CD14-positive monocyte (primary cell): ENCODE data around the gene SLC37A1. TPM values are rescaled to one million over a fixed set of nuclear protein-coding genes. Genes with fewer than 3 reads are reported as not detected.

Experiments
- DNase-seq, 3 donors: peaks; one replicate each; pipeline ENCODE4 v3.0.0-alpha.2; 2011 to 2022
- H2AFZ ChIP-seq: 2 replicates; pipeline ENCODE4 v1.6.0; 2012; ENCODE audit warnings: mild to moderate bottlenecking, low read depth, low read length, inconsistent platforms; ENCODE audit not compliant: insufficient read depth, poor library complexity, severe bottlenecking
- H3K27ac ChIP-seq, 2 donors: 1 replicate in 1 of 2; 2 replicates in 1 of 2; pipeline ENCODE4 v1.5.1; 2012 to 2013; ENCODE audit warnings: low read length in 2 of 2, control low read depth in 1 of 2, inconsistent platforms in 1 of 2, low read depth in 1 of 2, mild to moderate bottlenecking in 1 of 2
- H3K27me3 ChIP-seq, 2 donors: one replicate each; pipeline versions ENCODE4 v1.6.0 to v1.6.1; 2011 to 2013; ENCODE audit warnings: low read length in 2 of 2; ENCODE audit not compliant: control insufficient read depth in 2 of 2, insufficient read depth in 2 of 2
- H3K36me3 ChIP-seq, 2 donors: replicated peaks in 1 of 2; 1 replicate in 1 of 2; 2 replicates in 1 of 2; pipeline versions ENCODE4 v1.5.1 to v1.6.1; 2012 to 2013; ENCODE audit warnings: low read length in 2 of 2, control low read depth in 1 of 2, inconsistent platforms in 1 of 2, mild to moderate bottlenecking in 1 of 2; ENCODE audit not compliant: insufficient read depth in 2 of 2, control insufficient read depth in 1 of 2
- H3K4me1 ChIP-seq, 2 donors: 1 replicate in 1 of 2; 2 replicates in 1 of 2; pipeline versions ENCODE4 v1.5.1 to v1.6.1; 2012 to 2013; ENCODE audit warnings: low read length in 2 of 2, control low read depth in 1 of 2, inconsistent platforms in 1 of 2, mild to moderate bottlenecking in 1 of 2, moderate library complexity in 1 of 2; ENCODE audit not compliant: insufficient read depth in 2 of 2, control insufficient read depth in 1 of 2
- H3K4me2 ChIP-seq: replicated peaks from 2 replicates; pipeline ENCODE3; 2012; ENCODE audit warnings: low read length, moderate library complexity, mild to moderate bottlenecking; ENCODE audit not compliant: poor library complexity, severe bottlenecking; ENCODE audit errors: extremely low read depth
- H3K4me3 ChIP-seq, 3 experiments: fragments of 200-600 bp in 1 of 3; sonication (generic) in 1 of 3; replicated peaks in 1 of 3; 1 replicate in 2 of 3; 2 replicates in 1 of 3; pipeline ENCODE4 v1.5.1; 2011 to 2013; ENCODE audit warnings: low read length in 3 of 3, mild to moderate bottlenecking in 3 of 3, control low read depth in 2 of 3, low read depth in 2 of 3, inconsistent platforms in 1 of 3, moderate library complexity in 1 of 3
- H3K79me2 ChIP-seq: 2 replicates; pipeline ENCODE4 v1.6.0; 2012; ENCODE audit warnings: mild to moderate bottlenecking, control low read depth, inconsistent platforms, low read length, moderate library complexity; ENCODE audit not compliant: insufficient read depth
- H3K9ac ChIP-seq: 2 replicates; pipeline ENCODE4 v1.6.0; 2017; ENCODE audit warnings: low read length, mild to moderate bottlenecking; ENCODE audit not compliant: insufficient read depth, poor library complexity, severe bottlenecking
- H3K9me3 ChIP-seq, 2 donors: replicated peaks in 1 of 2; 1 replicate in 1 of 2; 2 replicates in 1 of 2; pipeline versions ENCODE4 v1.5.1 to v1.6.1; 2012 to 2013; ENCODE audit warnings: low read length in 2 of 2, control low read depth in 1 of 2; ENCODE audit not compliant: control insufficient read depth in 1 of 2, insufficient read depth in 1 of 2
- H4K20me1 ChIP-seq: 2 replicates; pipeline ENCODE4 v1.6.0; 2012; ENCODE audit warnings: mild to moderate bottlenecking, low read length, control low read depth, moderate library complexity; ENCODE audit not compliant: insufficient read depth
- H3K27ac Mint-ChIP-seq, 7 donors: one replicate each; pipeline ENCODE4 v1.8.0; 2020; ENCODE audit warnings: mild to moderate bottlenecking in 7 of 7, mixed read lengths in 7 of 7, moderate library complexity in 6 of 7, inconsistent platforms in 2 of 7
- H3K27me3 Mint-ChIP-seq, 3 donors: one replicate each; pipeline ENCODE4 v1.8.0; 2021 to 2022; ENCODE audit warnings: low read depth in 3 of 3, mild to moderate bottlenecking in 3 of 3, mixed read lengths in 3 of 3, moderate library complexity in 3 of 3, inconsistent platforms in 1 of 3
- H3K36me3 Mint-ChIP-seq, 2 donors: one replicate each; pipeline ENCODE4 v1.8.0; 2020; ENCODE audit warnings: mixed read lengths in 2 of 2, inconsistent platforms in 1 of 2, mild to moderate bottlenecking in 1 of 2
- H3K4me1 Mint-ChIP-seq: one replicate; pipeline ENCODE4 v1.8.0; 2020; ENCODE audit warnings: mild to moderate bottlenecking, mixed read lengths
- H3K4me3 Mint-ChIP-seq, 2 donors: one replicate each; pipeline ENCODE4 v1.8.0; 2020; ENCODE audit warnings: mild to moderate bottlenecking in 2 of 2, mixed read lengths in 2 of 2, moderate library complexity in 1 of 2
- H3K9me3 Mint-ChIP-seq, 7 donors: one replicate each; pipeline ENCODE4 v1.8.0; 2020 to 2022; ENCODE audit warnings: mixed read lengths in 7 of 7, mild to moderate bottlenecking in 6 of 7, moderate library complexity in 6 of 7, inconsistent platforms in 2 of 7
- WGBS: methylation state at CpG from one replicate; pipeline ENCODE4 v1.1.5; 2013; ENCODE audit warnings: missing lambda C conversion rate; ENCODE audit not compliant: insufficient coverage; 5-methylcytosine and 5-hydroxymethylcytosine counted together
- intact Hi-C, 2 donors: fragments of 100-400 bp; cut with micrococcal nuclease; formaldehyde crosslinking; loops; one replicate each; pipeline versions ENCODE4 v1.15.0 to v1.15.1; 2023
- polyA plus RNA-seq, 3 donors: library from polyadenylated mRNA; depleted of rRNA in 1 of 3; unstranded in 2 of 3; stranded (reverse) in 1 of 3; fragments of 300-500 nt in 2 of 3; fragments of >200 nt in 1 of 3; fragmentation: Illumina TruSeq in 2 of 3; gene quantifications; 1 replicate in 2 of 3; 2 replicates in 1 of 3; pipeline ENCODE4 v1.2.3, GENCODE V29; 2012 to 2021
- TF ChIP-seq, protein P1 (sequence below): fragments of 200-600 bp; IDR thresholded peaks from one replicate; pipeline ENCODE4 v1.8.0; 2022; ENCODE audit warnings: antibody characterized with exemption, mild to moderate bottlenecking

The SLC37A1 gene
- polyA plus RNA-seq, 3 donors, result 2.7 to 12.4 (median 4.3) TPM

GRCh38 chr21:42607525-42608102 lies 94.0 kb downstream of the SLC37A1 start:
- no peak overlapping the region for H3K9ac ChIP-seq
- H3K36me3 ChIP-seq, result no peaks in the 10 kb centered on the region
- peaks cover 27 to 60% (median 44%) of the 10 kb centered on the region in 7 donors for H3K9me3 Mint-ChIP-seq
- WGBS, result no CpG with 5 or more reads among the region's 5 CpGs
- H3K9me3 ChIP-seq, result peaks cover 33 to 41% of the 10 kb centered on the region in 2 donors
- no peaks in the 10 kb centered on the region for H3K27me3 ChIP-seq
- no peak overlapping the region for H3K27ac Mint-ChIP-seq
- H3K79me2 ChIP-seq, result no peaks in the 10 kb centered on the region
- H3K4me3 ChIP-seq, result no peak overlapping the region
- DNase-seq, result no peak
- no peaks in the 10 kb centered on the region for H3K4me1 Mint-ChIP-seq
- TF ChIP-seq, protein P1, sequence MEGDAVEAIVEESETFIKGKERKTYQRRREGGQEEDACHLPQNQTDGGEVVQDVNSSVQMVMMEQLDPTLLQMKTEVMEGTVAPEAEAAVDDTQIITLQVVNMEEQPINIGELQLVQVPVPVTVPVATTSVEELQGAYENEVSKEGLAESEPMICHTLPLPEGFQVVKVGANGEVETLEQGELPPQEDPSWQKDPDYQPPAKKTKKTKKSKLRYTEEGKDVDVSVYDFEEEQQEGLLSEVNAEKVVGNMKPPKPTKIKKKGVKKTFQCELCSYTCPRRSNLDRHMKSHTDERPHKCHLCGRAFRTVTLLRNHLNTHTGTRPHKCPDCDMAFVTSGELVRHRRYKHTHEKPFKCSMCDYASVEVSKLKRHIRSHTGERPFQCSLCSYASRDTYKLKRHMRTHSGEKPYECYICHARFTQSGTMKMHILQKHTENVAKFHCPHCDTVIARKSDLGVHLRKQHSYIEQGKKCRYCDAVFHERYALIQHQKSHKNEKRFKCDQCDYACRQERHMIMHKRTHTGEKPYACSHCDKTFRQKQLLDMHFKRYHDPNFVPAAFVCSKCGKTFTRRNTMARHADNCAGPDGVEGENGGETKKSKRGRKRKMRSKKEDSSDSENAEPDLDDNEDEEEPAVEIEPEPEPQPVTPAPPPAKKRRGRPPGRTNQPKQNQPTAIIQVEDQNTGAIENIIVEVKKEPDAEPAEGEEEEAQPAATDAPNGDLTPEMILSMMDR, result no peak
- peaks cover 0 to 8% (median 3%) of the 10 kb centered on the region in 3 donors for H3K27me3 Mint-ChIP-seq
- no peaks in the 10 kb centered on the region for H3K4me1 ChIP-seq
- H3K36me3 Mint-ChIP-seq, result no peaks in the 10 kb centered on the region
- H2AFZ ChIP-seq, result no peak overlapping the region
- no peak overlapping the region for H3K4me2 ChIP-seq
- intact Hi-C loops, result no loop called here
- H3K27ac ChIP-seq, result no peak overlapping the region
- no peaks in the 10 kb centered on the region for H4K20me1 ChIP-seq
- no peak overlapping the region for H3K4me3 Mint-ChIP-seq

- Histone ChIP-seq H3K27ac (no peak overlapping the region), H3K9me3 (peaks cover 33 to 45% of the 10 kb centered on the region in 2 donors), H3K9ac (no peak overlapping the region), H2AFZ (no peak overlapping the region), H4K20me1 (no peaks in the 10 kb centered on the region), H3K36me3 (no peaks in the 10 kb centered on the region), H3K4me1 (no peaks in the 10 kb centered on the region), H3K4me3 (no peak overlapping the region), H3K79me2 (no peaks in the 10 kb centered on the region), H3K4me2 (no peak overlapping the region), H3K27me3 (no peaks in the 10 kb centered on the region)
- Mint-ChIP-seq H3K36me3 (no peaks in the 10 kb centered on the region), H3K4me3 (no peak overlapping the region), H3K9me3 (peaks cover 27 to 57% (median 42%) of the 10 kb centered on the region in 7 donors), H3K4me1 (no peaks in the 10 kb centered on the region), H3K27me3 (peaks cover 0 to 10% (median 3%) of the 10 kb centered on the region in 3 donors), H3K27ac (no peak overlapping the region)
- TF ChIP-seq, protein P1, result no peak
- WGBS, result 100% methylated on average over 1 of the region's 4 CpGs
- no peak for DNase-seq
- intact Hi-C loops, result no loop called here
Measured at GRCh38 chr21:42608446-42608845, 94.8 kb downstream of the SLC37A1 start.
